Activated CD8-positive, alpha-beta memory T cell treated with anti-CD3 and anti-CD28 coated beads, Interleukin-2, amount 10 ng/mL, durations not matched to agents 7 days and 5 days (primary cell): ENCODE measurements around the gene TMEM81. TPM values are rescaled to one million over a fixed set of nuclear protein-coding genes. Genes with fewer than 3 reads are reported as not detected.
A peak's percentile ranks its signal among the peaks of the same experiment; 100 is the strongest.

Experiments
- ATAC-seq: fragments of 150-1000 bp; cut with Tn5 transposase; one replicate; pipeline ENCODE4 v1.10.0; 2021; ENCODE audit warnings: moderate library complexity
- CTCF ChIA-PET: fragments of 350-600 bp; sonication (Branson Sonifier 250); formaldehyde crosslinking; loops from one replicate; lab custom pipeline; 2021; ENCODE audit warnings: antibody characterized with exemption; lab: Charles Lee
- DNase-seq: peaks from one replicate; pipeline ENCODE4 v3.0.0-alpha.2; 2020
- H3K27ac Mint-ChIP-seq: one replicate; pipeline ENCODE4 v1.8.0; 2021; ENCODE audit warnings: mild to moderate bottlenecking, mixed read lengths
- H3K27me3 Mint-ChIP-seq: one replicate; pipeline ENCODE4 v1.8.0; 2021; ENCODE audit warnings: mixed read lengths
- H3K36me3 Mint-ChIP-seq: one replicate; pipeline ENCODE4 v1.8.0; 2021; ENCODE audit warnings: mild to moderate bottlenecking, mixed read lengths
- H3K4me1 Mint-ChIP-seq: one replicate; pipeline ENCODE4 v1.8.0; 2021; ENCODE audit warnings: mixed read lengths
- H3K4me3 Mint-ChIP-seq: one replicate; pipeline ENCODE4 v1.8.0; 2021; ENCODE audit warnings: mild to moderate bottlenecking, moderate library complexity, mixed read lengths
- H3K9me3 Mint-ChIP-seq: one replicate; pipeline ENCODE4 v1.8.0; 2022; ENCODE audit warnings: low read depth, mixed read lengths
- total RNA-seq, 2 experiments: library from RNA; stranded (reverse); gene quantifications; one replicate each; pipeline ENCODE4 v1.2.3, GENCODE V29; 2021

The TMEM81 gene
- total RNA-seq, result 1 to 10 TPM; 2.3 to 3.0 TPM

DNA sequence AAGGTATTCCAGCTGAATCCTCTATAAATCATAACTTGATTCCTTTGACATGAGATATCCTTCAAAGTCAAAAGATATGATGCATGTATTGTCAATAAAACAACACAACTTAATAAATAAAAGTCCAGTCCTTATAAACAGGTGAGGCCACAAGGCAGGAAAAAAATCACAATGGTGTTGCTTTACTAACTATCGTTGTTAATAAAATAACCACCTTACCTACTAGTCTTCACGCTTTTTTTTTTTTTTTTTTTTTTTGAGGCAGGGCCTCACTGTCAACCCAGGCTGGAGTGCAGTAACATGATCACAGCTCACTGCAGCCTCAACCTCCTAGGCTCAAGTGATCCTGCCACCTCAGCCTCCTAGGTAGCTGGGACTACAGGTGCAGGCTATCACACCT, at the start of gene TMEM81:
TMEM81 (minus strand) TSS at position 101 of the 400 bp plus-strand sequence. CDS start 140 bp downstream, outside the sequence.
- DNase-seq (no peak), ATAC-seq (no peak)
- Mint-ChIP-seq H3K9me3 (no peaks in the 10 kb centered on the region), H3K4me3 (no peak within 1 kb of the TSS), H3K36me3 (peaks cover 22% of the 10 kb centered on the region), H3K27ac (no peak within 1 kb of the TSS), H3K4me1 (no peaks in the 10 kb centered on the region), H3K27me3 (no peaks in the 10 kb centered on the region)
- CTCF ChIA-PET, result interaction anchor here (0.7 to 5.3 kb wide), 4 partner anchors 22 to 109 kb away, joined by 3 to 28 read pairs (median 3); partner anchors contain the start of gene RBBP5

DNA sequence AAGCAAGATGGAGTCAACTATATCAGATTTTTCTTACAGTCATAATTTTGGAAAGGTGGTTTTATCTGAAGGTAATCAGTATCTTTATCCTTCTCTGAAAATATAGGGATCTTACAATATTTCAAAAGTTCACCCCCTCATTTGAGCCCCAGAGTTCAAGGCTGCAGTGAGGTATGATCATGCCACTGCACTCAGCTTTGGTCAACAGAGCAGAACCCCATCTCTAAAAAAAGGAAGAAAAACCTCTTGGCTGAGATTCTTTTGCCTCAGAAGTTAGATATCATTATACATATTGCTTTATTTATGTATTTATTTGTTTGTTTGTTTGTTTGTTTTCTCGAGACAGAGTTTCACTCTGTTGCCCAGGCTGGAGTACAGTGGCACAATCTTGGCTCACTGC, 49.0 kb upstream of the TMEM81 start:
- Mint-ChIP-seq H3K27me3 (no peaks in the 10 kb centered on the region), H3K36me3 (no peaks in the 10 kb centered on the region), H3K9me3 (no peaks in the 10 kb centered on the region), H3K4me3 (no peak overlapping the region), H3K27ac (no peak overlapping the region), H3K4me1 (no peaks in the 10 kb centered on the region)
- CTCF ChIA-PET, result interaction anchor here (1.2 kb wide), 1 partner anchor 8 kb away, joined by 4 read pairs; no protein-coding TSS in a partner anchor
- no peak for DNase-seq
- no peak for ATAC-seq

GRCh38 chr1:205129447-205130029, 45.3 kb upstream of the TMEM81 start:
- Mint-ChIP-seq H3K27me3 (no peaks in the 10 kb centered on the region), H3K36me3 (no peaks in the 10 kb centered on the region), H3K4me3 (no peak overlapping the region), H3K9me3 (no peaks in the 10 kb centered on the region), H3K4me1 (no peaks in the 10 kb centered on the region), H3K27ac (no peak overlapping the region)
- DNase-seq, result no peak
- no peak for ATAC-seq
- CTCF ChIA-PET, result interaction anchor here (0.6 to 1.0 kb wide), 2 partner anchors 39 to 45 kb away, joined by 3 read pairs; partner anchors contain the start of gene TMEM81

GRCh38 chr1:205128050-205128449, 43.8 kb upstream of the TMEM81 start:
- no peak for DNase-seq
- CTCF ChIA-PET, result no interaction called here
- Mint-ChIP-seq H3K27ac (no peak overlapping the region), H3K4me1 (peaks cover 2% of the 10 kb centered on the region), H3K4me3 (no peak overlapping the region), H3K9me3 (no peaks in the 10 kb centered on the region), H3K27me3 (no peaks in the 10 kb centered on the region), H3K36me3 (no peaks in the 10 kb centered on the region)
- no peak for ATAC-seq

DNA sequence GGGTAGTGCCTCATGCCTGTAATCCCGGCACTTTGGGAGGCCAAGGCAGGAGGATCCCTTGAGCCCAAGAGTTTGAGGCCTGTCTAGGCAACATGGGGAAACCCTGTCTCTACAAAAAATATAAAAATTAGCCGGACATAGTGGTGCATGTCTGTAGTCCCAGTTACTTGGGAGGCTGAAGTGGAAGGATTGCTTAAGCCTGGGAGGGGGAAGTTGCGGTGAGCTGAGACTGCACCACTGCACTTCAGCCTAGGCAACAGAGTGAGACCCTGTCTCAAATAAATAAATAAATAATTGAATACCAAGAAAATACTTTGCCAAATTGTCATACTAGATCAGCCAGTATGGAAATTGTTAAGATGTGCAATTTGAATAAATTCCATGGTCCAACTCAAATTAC, 43.4 kb upstream of the TMEM81 start:
- CTCF ChIA-PET, result no interaction called here
- ATAC-seq, result no peak
- no peak overlapping the region for H3K4me3 Mint-ChIP-seq
- H3K4me1 Mint-ChIP-seq, result peaks cover 6% of the 10 kb centered on the region
- H3K27me3 Mint-ChIP-seq, result no peaks in the 10 kb centered on the region
- H3K27ac Mint-ChIP-seq, result no peak overlapping the region
- H3K36me3 Mint-ChIP-seq, result no peaks in the 10 kb centered on the region
- DNase-seq, result no peak
- H3K9me3 Mint-ChIP-seq, result no peaks in the 10 kb centered on the region

GRCh38 chr1:205124726-205125125, 40.5 kb upstream of the TMEM81 start:
- Mint-ChIP-seq H3K9me3 (no peaks in the 10 kb centered on the region), H3K4me3 (no peak overlapping the region), H3K27me3 (no peaks in the 10 kb centered on the region), H3K36me3 (peaks cover 4% of the 10 kb centered on the region), H3K4me1 (peaks cover 26% of the 10 kb centered on the region), H3K27ac (no peak overlapping the region)
- DNase-seq (no peak), ATAC-seq (no peak)
- CTCF ChIA-PET, result interaction anchor here (0.7 to 2.5 kb wide), 3 partner anchors 17 to 213 kb away, joined by 4 to 16 read pairs (median 4); no protein-coding TSS in a partner anchor

- CTCF ChIA-PET, result interaction anchor here (0.8 to 3.7 kb wide), 7 partner anchors 13 to 134 kb away, joined by 3 to 28 read pairs (median 7); partner anchors contain the start of gene TMCC2
- Mint-ChIP-seq H3K36me3 (peaks cover 14% of the 10 kb centered on the region), H3K27ac (peak overlapping the region; percentile 96), H3K27me3 (no peaks in the 10 kb centered on the region), H3K4me3 (peak overlapping the region; percentile 98), H3K4me1 (peaks cover 39% of the 10 kb centered on the region), H3K9me3 (no peaks in the 10 kb centered on the region)
- DNase-seq, result no peak
- ATAC-seq, result no peak
Observed at GRCh38 chr1:205122489-205122882, 38.2 kb upstream of the TMEM81 start.

GRCh38 chr1:205121660-205122488, 37.6 kb upstream of the TMEM81 start, which contains the start of gene RBBP5:
Gene RBBP5 (minus strand): TSS chr1:205121978. CDS start chr1:205121873, 105 bp downstream.
- peaks cover 15% of the 10 kb centered on the region for H3K36me3 Mint-ChIP-seq

DNA sequence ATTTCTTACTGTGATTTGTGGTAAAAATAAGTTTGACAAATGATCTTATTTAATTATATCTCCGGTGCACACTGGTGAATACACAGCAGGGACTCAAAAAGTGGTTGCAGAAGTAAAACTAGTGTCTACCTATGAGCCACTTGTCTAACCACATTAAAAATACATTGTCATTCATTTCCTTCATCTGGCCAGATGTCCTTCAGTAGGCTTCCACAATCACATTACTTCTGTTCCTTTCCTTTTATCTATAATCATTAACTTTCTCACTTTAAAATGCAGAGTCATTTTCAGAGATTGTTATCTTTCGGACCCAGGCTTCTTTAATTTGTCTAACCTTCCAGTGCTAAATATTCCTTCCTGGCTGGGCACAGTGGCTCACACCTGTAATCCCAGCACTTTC, 34.5 kb upstream of the TMEM81 start:
- H3K4me3 Mint-ChIP-seq, result no peak overlapping the region
- no peaks in the 10 kb centered on the region for H3K27me3 Mint-ChIP-seq

More at GRCh38 chr1:205121660-205122488, 37.6 kb upstream of the TMEM81 start, which contains the start of gene RBBP5:
- ATAC-seq (peak; percentile 96), DNase-seq (peak; percentile 97)
- CTCF ChIA-PET, result interaction anchor here (0.6 to 3.7 kb wide), 15 partner anchors 10 to 134 kb away, joined by 3 to 28 read pairs (median 3); partner anchors contain the start of genes TMCC2 and TMEM81
- Mint-ChIP-seq H3K27ac (peak within 1 kb of the TSS; percentile 96), H3K4me3 (peak within 1 kb of the TSS; percentile 98), H3K27me3 (no peaks in the 10 kb centered on the region), H3K4me1 (peaks cover 40% of the 10 kb centered on the region), H3K9me3 (no peaks in the 10 kb centered on the region)

DNA sequence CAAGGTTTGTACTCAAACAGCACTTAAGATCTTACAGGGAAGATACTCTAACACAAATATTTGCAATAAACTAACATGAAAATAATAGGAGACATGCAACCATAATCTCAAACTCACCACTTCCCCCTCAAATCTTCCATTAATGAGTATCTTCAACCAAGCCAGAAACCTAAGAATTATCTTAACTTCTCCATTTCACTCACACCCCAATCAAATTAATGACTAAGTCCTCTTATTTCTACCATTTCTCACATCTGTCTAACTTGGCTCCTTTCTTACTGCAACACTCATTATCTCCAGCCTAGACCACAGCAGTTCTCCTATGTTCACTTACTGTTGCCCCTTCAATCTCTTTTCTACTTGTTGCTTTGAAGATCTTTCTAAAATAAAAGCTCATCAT, 27.1 kb upstream of the TMEM81 start:
- CTCF ChIA-PET, result interaction anchor here (0.8 to 2.4 kb wide), 2 partner anchors 10 to 145 kb away, joined by 3 to 10 read pairs; partner anchors contain the start of gene RBBP5
- Mint-ChIP-seq H3K4me3 (no peak overlapping the region), H3K9me3 (no peaks in the 10 kb centered on the region), H3K4me1 (peaks cover 18% of the 10 kb centered on the region), H3K36me3 (peaks cover 32% of the 10 kb centered on the region), H3K27me3 (no peaks in the 10 kb centered on the region), H3K27ac (peak overlapping the region; percentile 9)
- ATAC-seq (no peak), DNase-seq (no peak)

More for the DNA sequence above, 34.5 kb upstream of the TMEM81 start:
- peaks cover 26% of the 10 kb centered on the region for H3K36me3 Mint-ChIP-seq
- CTCF ChIA-PET, result no interaction called here
- H3K9me3 Mint-ChIP-seq, result no peaks in the 10 kb centered on the region
- no peak for ATAC-seq
- H3K4me1 Mint-ChIP-seq, result peaks cover 51% of the 10 kb centered on the region
- no peak overlapping the region for H3K27ac Mint-ChIP-seq
- no peak for DNase-seq

DNA sequence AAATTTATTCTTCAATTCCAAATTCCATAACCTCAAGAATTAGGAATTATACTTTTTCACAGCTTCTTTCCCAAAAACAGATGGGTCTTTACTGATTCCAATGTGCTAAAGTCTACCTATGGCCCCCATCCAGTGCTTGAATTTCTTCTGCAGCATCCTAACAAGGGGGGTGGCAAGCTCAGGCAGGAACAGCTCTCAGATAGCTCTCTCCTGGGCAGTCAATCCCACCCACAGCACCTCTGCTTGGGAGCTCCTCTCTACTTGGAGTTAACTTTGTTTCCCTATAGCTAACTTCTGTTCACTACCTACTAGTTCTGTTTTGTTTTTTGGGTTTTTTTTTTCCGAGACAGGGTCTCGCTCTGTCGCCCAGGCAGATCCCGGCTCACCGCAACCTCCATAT, 25.5 kb upstream of the TMEM81 start:
- peaks cover 11% of the 10 kb centered on the region for H3K4me1 Mint-ChIP-seq
- H3K27ac Mint-ChIP-seq, result no peak overlapping the region
- no peak for DNase-seq
- no peaks in the 10 kb centered on the region for H3K9me3 Mint-ChIP-seq
- H3K36me3 Mint-ChIP-seq, result peaks cover 36% of the 10 kb centered on the region
- no peaks in the 10 kb centered on the region for H3K27me3 Mint-ChIP-seq
- CTCF ChIA-PET, result interaction anchor here (0.7 to 2.4 kb wide), 4 partner anchors 11 to 147 kb away, joined by 3 to 10 read pairs (median 5); partner anchors contain the start of gene RBBP5
- ATAC-seq, result no peak
- H3K4me3 Mint-ChIP-seq, result no peak overlapping the region

DNA sequence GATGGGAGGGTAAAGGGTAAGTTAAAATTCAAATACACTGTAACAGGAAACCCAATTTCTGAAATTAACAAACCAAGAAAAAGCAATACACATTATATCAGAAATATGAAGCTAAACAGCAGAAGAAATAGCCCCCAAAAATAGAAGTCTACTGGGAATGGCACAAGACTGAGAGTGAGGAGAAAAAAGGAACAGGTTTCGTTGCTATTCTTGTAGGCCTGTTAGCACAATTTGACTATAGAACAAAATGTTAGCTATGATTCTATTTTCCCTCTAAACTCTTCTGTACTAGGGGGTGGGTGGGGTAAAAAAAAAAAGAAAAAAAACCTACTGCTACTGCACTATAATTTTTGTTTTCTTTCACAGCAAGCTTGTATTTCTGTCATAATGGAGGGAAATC, 25.0 kb upstream of the TMEM81 start:
- peaks cover 11% of the 10 kb centered on the region for H3K4me1 Mint-ChIP-seq
- no peak for ATAC-seq
- no peaks in the 10 kb centered on the region for H3K9me3 Mint-ChIP-seq
- DNase-seq, result no peak
- CTCF ChIA-PET, result interaction anchor here (0.7 to 2.4 kb wide), 4 partner anchors 11 to 147 kb away, joined by 3 to 10 read pairs (median 5); partner anchors contain the start of gene RBBP5
- H3K4me3 Mint-ChIP-seq, result no peak overlapping the region
- no peak overlapping the region for H3K27ac Mint-ChIP-seq
- H3K36me3 Mint-ChIP-seq, result peaks cover 37% of the 10 kb centered on the region
- no peaks in the 10 kb centered on the region for H3K27me3 Mint-ChIP-seq

- Mint-ChIP-seq H3K36me3 (peaks cover 43% of the 10 kb centered on the region), H3K9me3 (no peaks in the 10 kb centered on the region), H3K27me3 (no peaks in the 10 kb centered on the region), H3K4me3 (no peak overlapping the region), H3K4me1 (peaks cover 11% of the 10 kb centered on the region), H3K27ac (no peak overlapping the region)
- DNase-seq (no peak), ATAC-seq (no peak)
- CTCF ChIA-PET, result interaction anchor here (1.3 to 1.5 kb wide), 2 partner anchors 13 to 47 kb away, joined by 4 to 6 read pairs; partner anchors contain the start of gene RBBP5
Observed at GRCh38 chr1:205108464-205108863, 24.2 kb upstream of the TMEM81 start.
